Tibial artery (tissue), 4 donors: ENCODE data around the gene PPARG.
"Not testable (repeated sequence)": the region's sequence is repeated elsewhere in the genome, so short reads cannot be mapped to it uniquely, and the experiment has no call there.

Source experiments
- DNase-seq, 2 donors: peaks; one replicate each; pipeline ENCODE4 v3.0.0-alpha.2; 2019
- H3K27ac ChIP-seq, 2 donors: fragments of 200-600 bp; sonication (generic) in 1 of 2; 1 replicate in 1 of 2; 2 replicates in 1 of 2; pipeline ENCODE4 v1.5.1; 2018 to 2019; ENCODE audit warnings: mild to moderate bottlenecking in 1 of 2
- H3K27me3 ChIP-seq, 2 donors: fragments of 200-600 bp; sonication (generic) in 1 of 2; one replicate each; pipeline versions ENCODE4 v1.5.1 to v1.6.0; 2016 to 2019
- H3K36me3 ChIP-seq, 3 donors: fragments of 200-600 bp; sonication (generic) in 2 of 3; one replicate each; pipeline ENCODE4 v1.5.1; 2016 to 2019; ENCODE audit warnings: mild to moderate bottlenecking in 2 of 3
- H3K4me1 ChIP-seq, 4 donors: fragments of 200-600 bp; sonication (generic) in 2 of 4; 1 replicate in 3 of 4; 2 replicates in 1 of 4; pipeline ENCODE4 v1.5.1; 2016 to 2019
- H3K4me3 ChIP-seq, 2 donors: fragments of 200-600 bp; sonication (generic) in 1 of 2; 1 replicate in 1 of 2; 2 replicates in 1 of 2; pipeline ENCODE4 v1.5.1; 2018 to 2019; ENCODE audit warnings: mild to moderate bottlenecking in 2 of 2
- H3K9me3 ChIP-seq, 3 donors: fragments of 200-600 bp; sonication (generic) in 1 of 3; one replicate each; pipeline ENCODE4 v1.5.1; 2016 to 2019
- CTCF ChIP-seq, 2 experiments: fragments of 200-600 bp in 1 of 2; fragments of 450-650 bp in 1 of 2; IDR thresholded peaks; one replicate each; pipeline ENCODE4 v1.5.1; 2017 to 2019; ENCODE audit warnings: antibody characterized with exemption in 2 of 2, mild to moderate bottlenecking in 1 of 2, moderate library complexity in 1 of 2
- intact Hi-C: fragments of 100-400 bp; cut with DNase I; formaldehyde crosslinking; loops from one replicate; pipeline ENCODE4 v1.15.0; 2023; ENCODE audit warnings: low total_unique reads

PPARG gene

GRCh38 chr3:12273045-12273695 is 15.7 kb upstream of the PPARG start:
- no peak overlapping the region for H3K4me3 ChIP-seq
- H3K4me1 ChIP-seq: no peaks in the 10 kb centered on the region
- H3K27me3 ChIP-seq: no peaks in the 10 kb centered on the region
- H3K27ac ChIP-seq: no peak overlapping the region
- intact Hi-C loops: no loop called here
- TF ChIP-seq CTCF (IDR thresholded peaks at IDR 0.05): no peak
- no peak for DNase-seq
- no peaks in the 10 kb centered on the region for H3K9me3 ChIP-seq
- no peaks in the 10 kb centered on the region for H3K36me3 ChIP-seq

- H3K4me3 ChIP-seq: no peak overlapping the region
- DNase-seq: no peak
- no peaks in the 10 kb centered on the region for H3K36me3 ChIP-seq
- H3K27me3 ChIP-seq: no peaks in the 10 kb centered on the region
- TF ChIP-seq CTCF (IDR thresholded peaks at IDR 0.05): no peak
- no peak overlapping the region for H3K27ac ChIP-seq
- H3K4me1 ChIP-seq: no peaks in the 10 kb centered on the region
- intact Hi-C loops: no loop called here
- no peaks in the 10 kb centered on the region for H3K9me3 ChIP-seq
Observed at GRCh38 chr3:12275974-12276650, 12.8 kb upstream of the PPARG start.

- H3K27ac ChIP-seq, DNase-seq, H3K4me1 ChIP-seq, H3K9me3 ChIP-seq, intact Hi-C loops, H3K27me3 ChIP-seq, H3K36me3 ChIP-seq, H3K4me3 ChIP-seq: not testable (repeated sequence)
Observed at GRCh38 chr3:12276827-12277226, 12.0 kb upstream of the PPARG start.

- Histone ChIP-seq H3K27me3 (no peaks in the 10 kb centered on the region), H3K27ac (no peak overlapping the region)
- no peak for DNase-seq
Observed at GRCh38 chr3:12278566-12278965, 10.3 kb upstream of the PPARG start.

GRCh38 chr3:12279591-12280326 is 9.1 kb upstream of the PPARG start:
- TF ChIP-seq CTCF (IDR thresholded peaks at IDR 0.05): no peak
- Histone ChIP-seq H3K4me1 (no peaks in the 10 kb centered on the region), H3K27ac (no peak overlapping the region), H3K36me3 (no peaks in the 10 kb centered on the region), H3K27me3 (no peaks in the 10 kb centered on the region), H3K9me3 (peaks cover 0 to under 1% (median 0%) of the 10 kb centered on the region in 3 donors), H3K4me3 (no peak overlapping the region)
- DNase-seq: no peak
- intact Hi-C loops: loop anchor here (5.0 kb wide), 1 partner anchor 82 kb away; no protein-coding TSS in a partner anchor

More at GRCh38 chr3:12278566-12278965, 10.3 kb upstream of the PPARG start:
- H3K4me3 ChIP-seq: no peak overlapping the region
- no peak for TF ChIP-seq CTCF (IDR thresholded peaks at IDR 0.05)
- H3K4me1 ChIP-seq: no peaks in the 10 kb centered on the region
- no peaks in the 10 kb centered on the region for H3K9me3 ChIP-seq
- intact Hi-C loops: no loop called here
- H3K36me3 ChIP-seq: no peaks in the 10 kb centered on the region

GRCh38 chr3:12280357-12280806 is 8.5 kb upstream of the PPARG start:
- intact Hi-C loops: loop anchor here (5.0 kb wide), 1 partner anchor 83 kb away; no protein-coding TSS in a partner anchor
- Histone ChIP-seq H3K9me3 (peaks cover 0 to 4% (median 4%) of the 10 kb centered on the region in 3 donors), H3K4me1 (no peaks in the 10 kb centered on the region), H3K36me3 (no peaks in the 10 kb centered on the region), H3K27me3 (peaks cover 0 to 5% of the 10 kb centered on the region in 2 donors), H3K4me3 (no peak overlapping the region), H3K27ac (no peak overlapping the region)
- DNase-seq: no peak
- TF ChIP-seq CTCF (IDR thresholded peaks at IDR 0.05): no peak
